Esophagus muscularis mucosa (tissue), 3 donors: ENCODE measurements around the gene CEP112.

Experiments
- CTCF ChIP-seq, 3 experiments: fragments of 200-600 bp in 2 of 3; fragments of 450-650 bp in 1 of 3; sonication (generic) in 2 of 3; IDR thresholded peaks; one replicate each; pipeline ENCODE4 v1.5.1; 2017 to 2019; ENCODE audit warnings: antibody characterized with exemption in 3 of 3, mild to moderate bottlenecking in 2 of 3, moderate library complexity in 1 of 3
- POLR2A ChIP-seq: fragments of 450-650 bp; IDR thresholded peaks from one replicate; pipeline ENCODE4 v1.6.1; 2017; ENCODE audit warnings: antibody characterized with exemption, moderate library complexity, mild to moderate bottlenecking, low read depth

GRCh38 chr17:66142428-66142827 is 49.5 kb downstream of the CEP112 start:
- TF ChIP-seq CTCF (IDR thresholded peaks at IDR 0.05) (no peak), POLR2A (no peak)
